Measurements from ENCODE around the gene AFF2. TPM values are rescaled to one million over a fixed set of nuclear protein-coding genes. Genes with fewer than 3 reads are reported as not detected.
"Not testable (repeated sequence)": the region's sequence is repeated elsewhere in the genome, so short reads cannot be mapped to it uniquely, and the experiment has no call there.

AFF2 gene
- polyA plus RNA-seq, 5 donors, result 3.4 to 5.9 (median 3.9) TPM

- no peak for DNase-seq
These were observed 143.0 kb downstream of the AFF2 start for GRCh38 chrX:148643460-148643859.

- DNase-seq, result no peak
These were observed 147.2 kb downstream of the AFF2 start for GRCh38 chrX:148647651-148648050.

- DNase-seq, result no peak
These were observed 148.9 kb downstream of the AFF2 start for GRCh38 chrX:148649145-148649795.

- DNase-seq, result no peak
These were observed 157.8 kb downstream of the AFF2 start for GRCh38 chrX:148658115-148658730.

- DNase-seq, result no peak
These were observed 159.1 kb downstream of the AFF2 start for GRCh38 chrX:148659481-148659880.

- DNase-seq, result no peak
These were observed 160.6 kb downstream of the AFF2 start for GRCh38 chrX:148661035-148661434.

- DNase-seq, result no peak
These were observed 161.6 kb downstream of the AFF2 start for GRCh38 chrX:148662014-148662413.

GRCh38 chrX:148664171-148664570, 163.8 kb downstream of the AFF2 start:
- DNase-seq, result no peak

- no peak for DNase-seq
These were observed 164.6 kb downstream of the AFF2 start for GRCh38 chrX:148664995-148665394.

- not testable (repeated sequence) for DNase-seq
These were observed 168.8 kb downstream of the AFF2 start for GRCh38 chrX:148669175-148669574.

- DNase-seq, result no peak
These were observed 169.9 kb downstream of the AFF2 start for GRCh38 chrX:148670277-148670676.

- DNase-seq, result no peak
These were observed 172.1 kb downstream of the AFF2 start for GRCh38 chrX:148672517-148672916.

- DNase-seq, result no peak
These were observed 181.2 kb downstream of the AFF2 start for GRCh38 chrX:148681605-148682004.

GRCh38 chrX:148682206-148682605, 181.8 kb downstream of the AFF2 start:
- no peak for DNase-seq

GRCh38 chrX:148691456-148691855, 191.0 kb downstream of the AFF2 start:
- no peak for DNase-seq

GRCh38 chrX:148695255-148695654, 194.8 kb downstream of the AFF2 start:
- DNase-seq, result no peak

GRCh38 chrX:148698221-148698620, 197.8 kb downstream of the AFF2 start:
- no peak for DNase-seq

GRCh38 chrX:148700021-148700420, 199.6 kb downstream of the AFF2 start:
- DNase-seq, result no peak

GRCh38 chrX:148713981-148714380, 213.6 kb downstream of the AFF2 start:
- DNase-seq, result no peak

GRCh38 chrX:148715361-148715760, 214.9 kb downstream of the AFF2 start:
- DNase-seq, result no peak

- DNase-seq, result no peak
These were observed 222.5 kb downstream of the AFF2 start for GRCh38 chrX:148722966-148723365.

GRCh38 chrX:148723551-148723950, 223.1 kb downstream of the AFF2 start:
- no peak for DNase-seq

- no peak for DNase-seq
These were observed 228.5 kb downstream of the AFF2 start for GRCh38 chrX:148728901-148729300.

GRCh38 chrX:148732743-148733142, 232.3 kb downstream of the AFF2 start:
- no peak for DNase-seq

Data from right lung (tissue), 5 donors.